HK-2 (cell line): Measurements from ENCODE around the gene PRKG1.
"Not testable (repeated sequence)": the region's sequence is repeated elsewhere in the genome, so short reads cannot be mapped to it uniquely, and the experiment has no call there.

ENCODE experiments used
- DNase-seq: peaks from one replicate; pipeline ENCODE4 v3.0.0-alpha.2; 2018; ENCODE audit not compliant: unreplicated experiment

The PRKG1 gene

DNA sequence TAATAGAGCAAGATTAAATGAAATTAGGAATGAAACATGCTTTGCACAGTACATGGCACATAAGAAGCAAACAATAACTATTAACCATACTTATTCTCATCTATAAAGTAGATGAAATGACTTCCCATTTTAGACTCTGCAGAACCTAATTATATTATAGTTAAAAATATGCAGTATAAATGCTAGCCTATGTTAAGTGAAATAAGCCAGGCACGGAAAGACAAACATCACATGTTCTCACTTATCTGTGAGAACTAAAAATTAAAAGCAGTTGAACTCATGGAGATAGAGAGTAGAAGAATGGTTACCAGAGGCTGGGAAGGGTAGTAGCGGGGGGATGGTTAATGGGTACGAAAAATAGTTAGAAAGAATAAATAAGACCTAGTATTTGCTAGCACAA lies 247.0 kb downstream of the PRKG1 start:
- DNase-seq, result no peak

DNA sequence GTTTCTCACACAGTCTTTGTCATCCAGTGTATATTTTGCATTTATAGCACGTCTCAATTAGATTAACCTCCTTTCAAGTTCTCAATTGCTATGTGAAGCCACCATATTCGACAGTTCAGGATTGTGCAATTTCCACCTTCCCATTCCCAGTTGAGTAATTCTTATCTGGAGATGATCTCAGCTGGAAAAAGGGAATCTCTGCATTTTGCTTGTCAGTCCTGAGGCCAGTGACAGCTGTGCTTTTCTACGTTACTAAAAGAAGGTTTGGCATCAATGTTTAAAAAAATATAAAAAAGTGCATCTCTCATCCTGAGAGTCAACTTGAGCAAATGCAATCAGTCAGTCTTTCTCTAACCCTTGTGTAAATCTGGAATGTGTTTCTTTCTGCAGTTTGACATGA lies 247.7 kb downstream of the PRKG1 start:
- no peak for DNase-seq

DNA sequence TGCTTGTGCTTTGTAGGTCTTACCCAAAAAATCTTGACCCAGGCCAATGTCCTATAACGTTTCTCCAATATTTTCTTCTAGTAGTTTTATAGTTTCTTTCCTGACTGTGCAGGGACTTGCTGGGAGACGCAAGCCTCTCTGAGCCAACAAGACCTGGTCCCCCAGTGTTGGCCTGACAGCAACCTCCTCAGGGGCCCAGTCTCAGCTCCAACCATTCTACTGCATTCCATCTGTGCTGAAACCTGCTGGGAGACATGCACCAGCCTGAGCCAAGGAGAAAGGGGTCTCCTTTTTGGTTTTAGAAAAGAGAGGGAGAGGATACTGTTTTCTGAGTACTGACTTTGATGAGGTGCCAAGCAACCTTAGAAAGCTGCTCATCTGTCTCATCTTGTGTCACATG lies 251.4 kb downstream of the PRKG1 start:
- DNase-seq, result no peak

DNA sequence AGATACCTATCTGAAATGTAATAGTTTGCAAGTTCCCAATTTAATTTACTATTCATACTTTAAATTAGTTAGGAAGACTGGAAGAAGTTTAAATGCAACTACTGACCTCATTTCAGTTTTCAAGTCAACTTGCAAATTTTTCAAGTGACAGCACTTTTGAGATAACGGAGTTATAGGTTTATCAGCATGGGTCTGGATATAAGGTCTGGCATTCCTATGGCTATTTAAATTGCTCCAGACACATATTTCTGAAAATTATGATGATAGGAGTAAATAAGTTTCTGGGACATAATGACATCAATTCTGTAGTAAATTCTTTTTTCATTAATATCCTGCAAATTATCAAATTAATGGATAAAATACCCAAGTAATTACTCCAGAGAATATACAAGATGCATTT lies 251.9 kb downstream of the PRKG1 start:
- no peak for DNase-seq

DNA sequence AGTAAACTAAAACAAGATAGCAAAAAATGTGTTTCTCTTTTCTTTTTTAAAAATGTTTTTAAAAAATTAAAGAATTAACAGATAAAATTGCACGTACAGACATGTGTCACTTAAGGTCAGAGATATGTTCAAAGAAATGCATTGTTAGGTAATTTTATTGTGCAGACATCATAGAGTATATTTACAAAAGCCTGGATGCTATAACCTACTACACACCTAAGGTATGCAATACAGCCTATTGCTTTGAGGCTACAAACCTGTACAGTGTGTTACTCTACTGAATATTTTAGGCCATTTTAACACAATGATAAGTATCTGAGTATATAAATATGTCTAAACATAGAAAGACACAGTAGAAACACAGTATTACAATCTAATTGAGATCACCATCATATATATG lies 253.1 kb downstream of the PRKG1 start:
- DNase-seq, result no peak

DNA sequence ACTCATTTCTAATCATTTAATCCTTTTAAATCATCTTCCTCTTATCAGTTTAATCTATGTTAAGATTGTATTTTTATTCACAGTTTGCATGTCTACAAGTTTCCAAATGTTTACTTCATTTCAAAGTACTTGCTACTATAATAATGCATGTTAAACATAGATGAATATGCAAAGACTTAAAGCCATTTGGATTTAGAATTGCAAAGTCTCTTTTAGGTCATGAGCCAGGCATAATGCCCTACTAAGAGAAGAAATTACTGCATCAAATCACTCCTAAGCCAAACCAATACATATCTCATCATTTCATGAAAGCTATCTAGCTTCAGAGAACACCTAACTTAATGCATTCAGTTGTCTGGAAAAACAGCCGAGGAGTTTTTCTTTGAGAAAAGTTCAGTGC lies 266.1 kb downstream of the PRKG1 start:
- no peak for DNase-seq

DNA sequence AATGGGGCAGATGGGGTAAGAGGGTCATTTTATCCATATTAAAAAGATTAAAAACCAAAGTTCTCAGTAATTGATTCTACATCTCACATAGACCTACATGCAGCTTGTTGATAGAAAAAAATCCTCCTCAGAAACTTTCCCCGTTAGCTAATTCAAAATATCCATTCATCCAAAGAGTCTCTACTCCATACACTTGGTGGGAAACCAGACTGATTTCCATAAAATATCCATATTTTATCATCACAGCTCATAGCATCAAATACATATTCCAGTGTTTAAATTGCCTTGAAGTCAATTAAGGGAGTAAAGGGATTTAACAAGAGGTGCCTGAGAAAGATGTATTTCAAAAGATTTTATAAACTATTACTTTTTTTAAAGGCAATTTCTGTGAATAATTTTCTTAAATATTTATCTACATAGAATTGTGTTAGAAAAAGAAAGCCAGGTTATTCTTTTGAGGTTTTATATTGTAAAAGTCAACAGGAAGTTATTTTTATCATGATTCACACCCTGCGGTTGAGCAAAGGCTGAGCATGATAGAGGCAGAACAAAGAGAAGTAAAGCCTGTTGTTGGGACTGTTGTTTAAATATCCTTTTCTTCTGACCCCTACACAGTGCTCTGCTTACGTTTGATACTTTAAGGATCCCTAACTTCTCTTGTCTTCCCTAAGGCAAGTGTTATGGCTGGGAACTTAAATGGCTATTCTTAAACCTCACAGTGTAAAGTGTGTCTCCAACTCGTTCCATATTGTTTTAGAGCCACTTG lies 266.7 kb downstream of the PRKG1 start:
- DNase-seq, result no peak

DNA sequence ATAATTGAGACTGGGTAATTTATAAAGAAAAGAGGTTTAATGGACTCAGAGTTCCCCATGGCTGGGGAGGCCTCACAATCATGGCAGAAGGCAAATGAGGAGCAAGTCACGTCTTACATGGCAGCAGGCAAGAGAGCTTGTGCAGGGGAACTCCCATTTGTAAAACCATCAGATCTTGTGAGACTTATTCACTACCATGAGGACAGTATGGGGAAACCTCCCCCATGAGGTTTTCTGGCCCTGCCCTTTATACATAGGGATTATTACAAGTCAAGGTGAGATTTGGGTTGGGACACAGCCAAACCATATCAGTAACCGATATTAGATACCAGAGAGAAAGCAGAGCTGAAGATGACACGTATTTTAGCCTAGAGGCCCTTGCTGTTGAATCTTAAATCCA lies 267.5 kb downstream of the PRKG1 start:
- not testable (repeated sequence) for DNase-seq

DNA sequence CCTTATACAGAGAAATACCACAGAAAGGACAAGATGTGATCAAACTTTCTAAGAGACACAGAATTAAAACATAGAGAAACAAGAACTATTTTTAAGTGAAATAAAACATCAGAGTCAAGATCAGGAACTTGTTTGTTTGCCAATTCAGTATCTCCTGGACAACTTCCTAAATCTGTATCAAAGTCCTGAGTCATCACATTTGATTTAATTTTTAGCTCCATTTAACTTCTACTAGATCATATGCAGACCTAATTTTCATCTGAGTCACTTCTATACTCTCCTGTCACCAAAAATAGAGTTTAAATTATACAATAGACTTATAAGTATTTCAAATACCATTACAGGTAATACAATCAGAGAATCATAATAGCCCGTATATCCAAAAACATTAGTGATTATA lies 268.1 kb downstream of the PRKG1 start:
- DNase-seq, result no peak

DNA sequence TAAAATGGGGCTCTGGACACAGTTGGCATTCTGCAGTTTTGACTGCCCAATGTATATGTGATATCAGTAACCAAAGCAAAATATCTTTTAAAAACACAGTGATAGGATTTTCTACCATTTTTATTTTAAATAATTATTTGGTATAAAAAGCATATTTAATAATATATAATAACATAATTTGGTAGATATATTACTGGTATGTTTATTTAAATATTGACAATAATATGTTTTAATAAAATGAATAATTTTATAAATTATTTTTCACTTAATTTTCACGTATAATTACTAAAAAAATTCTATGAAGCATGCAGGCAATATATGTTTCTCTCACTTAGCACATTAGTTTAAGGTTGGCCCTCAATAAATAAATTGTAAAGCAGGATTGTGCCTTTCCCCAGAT lies 269.1 kb downstream of the PRKG1 start:
- no peak for DNase-seq

DNA sequence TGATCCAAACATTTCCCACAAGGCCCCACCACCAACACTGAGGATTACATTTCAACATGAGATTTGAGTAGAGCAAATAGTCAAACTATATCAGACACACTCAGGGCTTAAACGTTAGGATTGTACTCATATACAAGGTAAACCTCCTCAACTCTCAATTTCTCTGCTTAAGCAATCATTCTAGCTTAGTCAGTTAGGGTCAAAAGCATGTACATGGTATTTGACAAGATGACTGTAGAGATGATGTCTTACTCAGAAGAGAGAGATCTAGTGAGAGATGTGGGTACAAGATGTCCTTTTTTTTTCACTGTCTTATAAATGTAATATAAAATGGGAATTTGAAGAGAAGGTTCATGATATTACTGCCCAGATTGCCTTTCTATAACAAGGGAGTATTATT lies 270.1 kb downstream of the PRKG1 start:
- no peak for DNase-seq

DNA sequence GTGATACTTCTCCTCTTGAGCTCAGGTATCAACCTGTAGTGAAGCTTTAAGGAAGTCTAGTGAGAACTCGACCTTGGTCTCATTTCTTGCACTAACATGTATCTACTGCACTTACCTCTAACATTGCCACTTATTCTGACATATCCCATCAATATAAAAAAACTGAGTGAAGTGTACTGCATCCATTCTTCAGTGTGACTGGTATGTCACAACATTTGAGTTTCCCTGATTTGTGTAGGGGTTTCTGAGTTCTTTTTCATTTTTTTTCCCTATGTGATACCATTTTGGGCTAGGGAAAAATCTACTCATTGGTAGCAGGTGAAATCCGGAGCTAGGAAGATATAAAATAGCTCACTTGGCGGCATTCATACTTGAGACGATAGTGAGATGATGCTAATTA lies 274.3 kb downstream of the PRKG1 start:
- DNase-seq, result no peak

DNA sequence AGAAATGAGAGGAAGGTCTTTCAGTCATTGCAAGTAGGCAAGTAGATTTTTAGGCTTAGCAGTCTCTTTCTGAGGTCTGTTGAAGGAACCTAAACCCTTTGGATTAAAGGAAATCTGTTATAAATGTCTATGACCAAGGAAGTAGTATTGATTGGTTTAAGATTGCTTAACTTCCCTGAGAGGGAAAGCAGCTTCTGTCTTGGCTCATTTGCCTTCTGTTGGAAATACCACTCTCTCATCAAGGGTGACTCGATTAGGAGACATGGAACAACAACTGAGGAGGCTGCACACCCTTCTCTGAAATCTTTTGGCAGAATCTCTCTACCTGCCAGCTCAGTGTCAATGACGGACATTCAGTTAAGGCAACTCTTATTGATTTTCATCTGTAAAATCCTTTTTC lies 282.9 kb downstream of the PRKG1 start:
- no peak for DNase-seq

DNA sequence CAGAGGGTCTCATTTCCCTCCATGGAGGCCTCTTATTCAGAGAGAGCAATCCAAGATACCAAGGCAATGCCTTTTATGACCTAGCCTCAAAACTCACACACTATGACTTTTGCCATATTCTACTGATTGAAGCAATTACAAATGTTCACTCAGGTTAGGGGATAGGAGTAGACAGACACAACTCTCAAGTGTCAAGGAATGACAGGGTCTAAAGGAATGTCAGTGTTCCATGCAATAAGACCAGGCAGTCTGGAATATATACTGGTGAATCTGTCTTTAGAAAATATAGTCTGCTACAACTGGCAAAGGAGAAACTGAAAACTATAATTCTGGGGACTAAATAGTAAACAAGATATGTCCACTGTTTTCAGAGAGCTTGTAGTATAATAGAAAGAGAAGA lies 283.9 kb downstream of the PRKG1 start:
- DNase-seq, result no peak

DNA sequence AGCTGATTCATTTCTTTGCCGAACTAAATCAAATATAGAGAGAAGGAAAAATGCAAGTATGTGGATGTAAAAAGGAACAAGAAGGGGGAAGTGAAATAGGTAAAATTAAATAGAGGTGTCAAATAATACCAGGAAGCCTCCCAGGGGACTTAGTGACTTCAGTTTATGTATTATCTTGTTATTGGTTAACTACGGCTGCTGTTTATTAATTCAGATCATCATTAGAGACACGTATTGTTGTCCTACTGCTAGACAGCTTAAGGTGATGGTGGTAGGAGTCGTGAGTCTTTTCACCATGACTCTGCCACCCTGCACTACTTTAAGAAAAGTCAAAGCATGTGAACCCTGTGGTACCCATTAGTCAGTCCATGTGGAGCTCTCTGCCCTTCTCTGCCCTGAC lies 289.1 kb downstream of the PRKG1 start:
- no peak for DNase-seq

DNA sequence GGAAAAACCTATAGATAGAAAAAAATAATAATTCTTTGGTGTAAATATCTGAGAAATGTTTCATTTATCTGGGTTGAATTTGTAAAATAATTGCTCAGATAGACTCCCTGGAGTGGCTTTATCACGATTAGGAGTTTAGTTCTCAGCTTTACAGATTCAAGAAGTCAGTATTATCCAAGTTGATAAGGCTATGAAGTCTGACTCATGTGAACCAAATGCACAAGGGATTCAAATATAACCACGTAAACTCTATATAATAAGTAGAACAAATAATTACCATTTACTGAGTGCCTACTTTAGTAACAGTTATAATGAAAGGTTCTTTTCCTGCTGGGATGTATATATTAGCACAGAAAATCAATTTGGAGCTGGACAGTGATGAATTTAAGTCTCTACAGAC lies 290.4 kb downstream of the PRKG1 start:
- no peak for DNase-seq

DNA sequence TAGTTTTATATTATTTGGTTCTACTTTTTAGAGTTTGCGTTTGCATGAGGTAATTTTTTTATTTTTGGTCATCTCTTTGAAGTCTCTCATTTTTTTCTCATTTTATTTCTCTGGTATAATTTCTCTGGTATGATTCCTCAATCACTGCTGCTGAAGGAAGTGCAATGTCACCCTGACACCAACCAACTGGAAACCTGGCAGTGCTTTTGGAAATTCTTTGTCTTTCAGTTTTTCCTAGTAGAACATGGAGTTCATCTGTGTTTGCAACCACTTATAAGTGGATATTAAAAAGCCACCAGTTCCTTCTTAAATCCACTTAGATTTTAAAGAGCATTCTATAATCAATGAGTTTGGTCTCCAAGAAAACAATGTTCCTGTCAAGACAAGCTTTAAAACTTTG lies 291.8 kb downstream of the PRKG1 start:
- no peak for DNase-seq

DNA sequence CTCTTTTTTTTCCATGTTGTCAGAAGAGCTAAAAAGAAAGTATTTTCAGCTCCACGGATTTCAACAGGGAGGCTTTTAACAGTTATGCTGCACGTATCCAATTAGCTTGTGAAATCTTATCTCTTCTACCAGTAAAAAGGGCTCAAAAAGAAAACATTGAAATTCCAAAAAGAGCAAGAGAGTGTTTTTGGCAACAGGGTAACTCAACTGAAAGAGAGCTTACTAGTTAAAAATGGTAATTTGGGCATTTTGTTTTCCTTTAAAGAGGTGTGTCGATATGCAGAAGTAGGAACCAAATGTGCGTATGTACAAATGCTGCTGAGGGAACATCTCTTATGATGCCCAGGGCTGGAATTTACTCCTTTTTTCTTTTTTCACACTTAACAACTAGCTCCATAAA lies 292.8 kb downstream of the PRKG1 start:
- no peak for DNase-seq

DNA sequence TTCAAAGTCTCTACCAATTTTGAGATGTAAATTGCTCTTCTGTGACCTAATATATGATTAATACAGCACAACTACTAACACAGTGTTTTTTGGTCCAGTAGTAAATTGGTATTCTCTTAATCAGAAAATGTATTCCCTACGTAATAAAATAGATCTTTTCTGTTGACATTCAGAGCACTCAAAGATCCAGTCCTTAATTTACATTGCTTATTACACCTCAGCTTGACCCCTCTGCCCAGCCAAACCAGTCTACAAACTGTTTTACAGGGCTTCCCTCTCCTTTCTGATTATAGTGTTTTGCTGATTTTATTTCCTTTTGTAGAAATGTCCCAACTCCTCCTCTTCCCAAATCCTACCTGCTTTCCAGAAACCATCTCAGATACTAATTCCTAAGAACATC lies 293.4 kb downstream of the PRKG1 start:
- DNase-seq, result no peak

DNA sequence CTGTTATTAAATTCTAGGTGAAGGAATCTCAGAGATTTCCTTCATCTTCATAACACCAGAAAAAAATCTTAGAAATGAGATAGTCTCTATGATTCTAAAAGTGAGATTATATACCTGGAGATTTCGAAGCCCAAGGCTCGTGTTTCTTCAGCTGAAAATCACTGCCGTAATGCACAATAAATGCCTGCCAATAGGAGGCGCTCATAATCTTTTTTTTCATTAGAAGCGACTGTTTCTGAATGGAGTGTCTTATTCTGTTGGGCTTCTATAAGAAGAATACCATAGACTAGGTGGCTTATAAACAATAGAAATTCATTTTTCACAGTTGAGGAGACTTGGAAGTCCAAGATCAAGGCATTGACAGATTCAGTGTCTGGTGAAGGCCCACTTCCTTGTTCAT lies 294.7 kb downstream of the PRKG1 start:
- DNase-seq, result no peak

DNA sequence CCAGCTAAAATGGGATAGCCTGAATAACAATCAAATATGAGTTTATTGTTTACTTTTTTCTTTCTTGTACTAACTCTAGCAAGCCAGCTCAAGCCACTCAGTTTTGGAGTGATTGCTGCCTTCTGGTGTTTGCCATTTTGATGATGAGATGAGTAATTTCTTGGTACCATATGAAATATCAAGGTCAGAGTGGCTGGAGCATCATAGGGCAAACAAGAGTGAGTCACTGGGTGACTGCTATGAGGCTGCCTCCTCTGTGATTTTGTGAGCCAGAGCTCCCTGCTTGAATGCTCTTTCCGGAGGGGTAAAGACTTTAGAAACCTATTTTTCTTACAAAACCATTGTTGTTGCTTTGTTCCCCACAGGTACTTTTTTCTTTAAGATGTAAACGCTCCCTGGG lies 295.6 kb downstream of the PRKG1 start:
- DNase-seq, result no peak

DNA sequence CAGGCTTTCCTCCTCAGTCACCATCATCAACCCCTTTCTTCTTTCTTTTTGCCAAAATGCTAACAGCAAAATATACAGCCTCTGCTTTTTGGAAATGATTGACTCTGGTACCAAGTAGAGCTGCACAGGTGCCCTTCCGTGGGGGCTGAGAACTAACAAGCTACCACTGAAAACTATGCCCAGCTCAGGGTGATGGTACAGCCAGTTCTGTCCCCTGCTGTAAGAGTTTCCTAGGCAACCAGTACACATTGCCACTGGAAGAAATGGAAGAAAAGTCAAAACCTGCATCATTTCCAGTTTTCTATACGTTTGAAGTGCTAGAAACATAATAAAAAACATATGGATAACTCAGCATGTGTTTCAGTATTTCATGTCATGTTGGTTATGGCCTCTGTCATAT lies 297.5 kb downstream of the PRKG1 start:
- no peak for DNase-seq

DNA sequence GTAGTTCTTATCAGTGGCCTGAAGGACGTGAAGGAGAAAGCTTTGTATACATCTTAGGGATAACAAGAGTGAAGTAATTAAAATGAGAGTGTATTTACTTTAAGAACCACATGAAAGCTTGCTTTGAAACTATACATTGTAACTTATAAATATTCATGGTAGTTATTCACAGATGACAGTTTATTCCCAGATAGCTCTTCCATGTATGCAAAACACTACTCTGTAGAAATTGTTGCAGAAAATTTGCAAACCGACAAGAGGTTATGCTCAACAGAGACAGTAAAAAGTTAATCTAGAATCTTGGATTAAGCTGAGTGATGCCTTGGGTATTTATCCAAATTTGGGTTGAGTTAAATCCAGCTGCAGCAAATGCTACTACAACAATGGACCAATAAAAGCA lies 301.5 kb downstream of the PRKG1 start:
- no peak for DNase-seq
